NB4 (cell line): ENCODE results near the gene ZBTB8OS.

ENCODE experiments used
- MYC ChIP-seq: IDR thresholded peaks from 2 replicates; pipeline ENCODE4 v1.6.1; 2011; ENCODE audit warnings: low read depth, low read length
- POLR2A ChIP-seq: IDR thresholded peaks from 2 replicates; pipeline ENCODE4 v1.6.1; 2011; ENCODE audit warnings: mild to moderate bottlenecking; ENCODE audit not compliant: insufficient read length; ENCODE audit errors: extremely low read depth
- TF ChIP-seq, protein P1 (sequence below): IDR thresholded peaks from one replicate; pipeline ENCODE4 v1.5.1; 2012; ENCODE audit warnings: low read depth, low read length
- TF ChIP-seq, protein P2 (sequence below): IDR thresholded peaks from 2 replicates; pipeline ENCODE4 v1.6.1; 2011; ENCODE audit warnings: low read depth, low read length

DNA sequence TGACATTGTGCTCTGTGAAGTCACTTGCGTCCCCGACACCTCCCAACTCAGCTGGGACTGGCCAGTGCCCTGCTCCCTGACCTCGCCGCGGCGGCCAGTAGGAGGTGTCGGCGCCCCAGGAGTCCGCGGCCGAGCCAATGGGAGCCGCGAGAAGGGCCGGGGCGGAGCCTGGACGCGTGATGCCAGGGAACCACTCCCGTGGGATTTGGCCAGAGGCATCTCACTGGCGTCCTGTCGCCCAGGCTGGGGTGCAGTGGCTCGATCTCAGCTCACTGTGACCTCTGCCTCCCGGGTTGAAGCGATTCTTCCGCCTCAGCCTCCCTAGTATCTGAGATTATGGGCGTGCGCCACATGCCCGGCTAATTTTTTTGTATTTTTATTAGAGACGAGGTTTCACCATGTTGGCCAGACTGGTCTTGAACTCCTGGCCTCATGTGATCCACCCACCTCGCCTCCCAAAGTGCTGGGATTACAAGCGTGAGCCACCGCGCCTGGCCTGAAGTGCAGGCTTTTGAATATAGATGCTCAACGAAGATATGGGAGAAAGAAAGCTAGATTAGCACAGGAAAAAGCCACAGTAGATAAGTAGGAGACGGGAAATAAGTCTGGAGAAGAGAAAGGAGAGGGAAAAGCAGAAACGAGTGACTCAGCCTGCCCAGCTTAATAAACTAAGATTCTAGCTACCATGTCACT, 38.0 kb downstream of the ZBTB8OS start:
- no peak for TF ChIP-seq POLR2A
- TF ChIP-seq, protein P1, sequence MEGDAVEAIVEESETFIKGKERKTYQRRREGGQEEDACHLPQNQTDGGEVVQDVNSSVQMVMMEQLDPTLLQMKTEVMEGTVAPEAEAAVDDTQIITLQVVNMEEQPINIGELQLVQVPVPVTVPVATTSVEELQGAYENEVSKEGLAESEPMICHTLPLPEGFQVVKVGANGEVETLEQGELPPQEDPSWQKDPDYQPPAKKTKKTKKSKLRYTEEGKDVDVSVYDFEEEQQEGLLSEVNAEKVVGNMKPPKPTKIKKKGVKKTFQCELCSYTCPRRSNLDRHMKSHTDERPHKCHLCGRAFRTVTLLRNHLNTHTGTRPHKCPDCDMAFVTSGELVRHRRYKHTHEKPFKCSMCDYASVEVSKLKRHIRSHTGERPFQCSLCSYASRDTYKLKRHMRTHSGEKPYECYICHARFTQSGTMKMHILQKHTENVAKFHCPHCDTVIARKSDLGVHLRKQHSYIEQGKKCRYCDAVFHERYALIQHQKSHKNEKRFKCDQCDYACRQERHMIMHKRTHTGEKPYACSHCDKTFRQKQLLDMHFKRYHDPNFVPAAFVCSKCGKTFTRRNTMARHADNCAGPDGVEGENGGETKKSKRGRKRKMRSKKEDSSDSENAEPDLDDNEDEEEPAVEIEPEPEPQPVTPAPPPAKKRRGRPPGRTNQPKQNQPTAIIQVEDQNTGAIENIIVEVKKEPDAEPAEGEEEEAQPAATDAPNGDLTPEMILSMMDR = no peak
- TF ChIP-seq, protein P2, sequence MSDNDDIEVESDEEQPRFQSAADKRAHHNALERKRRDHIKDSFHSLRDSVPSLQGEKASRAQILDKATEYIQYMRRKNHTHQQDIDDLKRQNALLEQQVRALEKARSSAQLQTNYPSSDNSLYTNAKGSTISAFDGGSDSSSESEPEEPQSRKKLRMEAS = no peak
- TF ChIP-seq MYC = no peak
